Peyer's patch (tissue), 4 donors: Measurements from ENCODE around the gene MASP2. TPM values are rescaled to one million over a fixed set of nuclear protein-coding genes. Genes with fewer than 3 reads are reported as not detected.

Experiments
- DNase-seq, 3 donors: peaks; one replicate each; pipeline ENCODE4 v3.0.0-alpha.2; 2017 to 2019
- H3K27ac ChIP-seq, 4 donors: fragments of 200-600 bp; sonication (generic); one replicate each; pipeline ENCODE4 v1.5.1; 2016 to 2019
- H3K27me3 ChIP-seq, 2 donors: fragments of 200-600 bp; sonication (generic); one replicate each; pipeline ENCODE4 v1.5.1; 2019
- H3K36me3 ChIP-seq, 3 donors: fragments of 200-600 bp; sonication (generic); one replicate each; pipeline ENCODE4 v1.5.1; 2016 to 2019
- H3K4me1 ChIP-seq, 4 donors: fragments of 200-600 bp; sonication (generic); one replicate each; pipeline ENCODE4 v1.5.1; 2016 to 2019
- H3K4me3 ChIP-seq, 4 donors: fragments of 200-600 bp; sonication (generic); 1 replicate in 3 of 4; 2 replicates in 1 of 4; pipeline ENCODE4 v1.5.1; 2016 to 2019; ENCODE audit warnings: mild to moderate bottlenecking in 1 of 4
- H3K9me3 ChIP-seq, 4 donors: fragments of 200-600 bp; sonication (generic); one replicate each; pipeline ENCODE4 v1.5.1; 2016 to 2019; ENCODE audit warnings: mild to moderate bottlenecking in 1 of 4
- CTCF ChIP-seq, 6 experiments: fragments of 450-650 bp in 4 of 6; fragments of 200-600 bp in 2 of 6; sonication (generic) in 1 of 6; IDR thresholded peaks; one replicate each; pipeline ENCODE4 v1.5.1; 2017 to 2019; ENCODE audit warnings: antibody characterized with exemption in 6 of 6, mild to moderate bottlenecking in 3 of 6, moderate library complexity in 1 of 6
- POLR2A ChIP-seq, 2 donors: fragments of 450-650 bp; IDR thresholded peaks; one replicate each; pipeline ENCODE4 v1.5.1; 2017; ENCODE audit warnings: antibody characterized with exemption in 2 of 2, mild to moderate bottlenecking in 2 of 2, moderate library complexity in 2 of 2
- total RNA-seq, 4 donors: library from RNA; depleted of rRNA; stranded (reverse); fragments of >200 nt; gene quantifications; one replicate each; pipeline ENCODE4 v1.1.0, GENCODE V29; 2016

MASP2 gene
- total RNA-seq, 4 donors from 2014 or later: not detected

DNA sequence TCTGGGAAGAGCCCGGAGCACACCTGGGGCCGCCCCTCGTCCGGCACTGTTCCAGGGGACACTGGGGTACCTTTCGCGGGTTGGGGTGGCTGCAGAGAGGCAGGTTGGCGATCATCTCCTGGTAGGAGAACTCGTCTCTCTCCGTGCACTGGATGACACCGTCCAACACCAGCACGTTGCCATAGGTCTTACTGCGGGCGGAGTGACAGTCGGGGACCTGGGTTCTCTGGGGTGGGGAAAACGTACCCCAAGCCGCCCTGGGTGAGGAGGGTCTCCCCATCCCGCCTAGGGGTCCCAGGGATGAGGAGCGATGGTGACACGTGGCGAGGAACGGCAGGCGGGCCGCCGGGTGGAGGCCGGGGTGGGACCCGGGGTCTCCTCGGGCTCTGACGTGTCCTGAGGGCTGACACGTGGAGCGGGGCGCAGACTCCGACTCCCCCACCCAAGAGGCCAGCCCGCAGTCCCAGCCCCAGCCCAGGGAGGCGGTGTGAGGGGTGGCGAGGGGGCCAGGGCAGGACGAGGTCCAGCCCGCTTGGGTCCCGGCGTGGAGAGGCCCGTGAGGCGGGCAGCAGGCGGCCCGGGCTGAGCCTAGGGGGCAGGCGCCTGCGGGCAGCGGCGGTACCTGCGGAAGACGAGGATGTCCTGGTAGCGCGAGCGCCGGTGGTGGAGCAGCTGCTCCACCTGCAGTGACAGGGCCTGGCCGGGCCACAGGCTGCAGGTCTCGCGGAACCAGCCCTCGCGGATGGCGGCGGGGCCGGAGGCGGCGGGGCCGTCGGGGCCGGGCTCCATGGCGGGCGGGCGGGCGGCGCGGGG is 12.3 kb upstream of the MASP2 start:
- Histone ChIP-seq H3K36me3 (peaks cover 0 to 27% (median 0%) of the 10 kb centered on the region in 3 donors), H3K27me3 (no peaks in the 10 kb centered on the region), H3K9me3 (no peaks in the 10 kb centered on the region), H3K27ac (peak overlapping the region in 3 of 4 donors; percentile 18 to 81 (median 64)), H3K4me3 (peak overlapping the region; percentile 90 to 99 (median 94)), H3K4me1 (peaks cover 3 to 17% (median 13%) of the 10 kb centered on the region in 4 donors)
- no peak for TF ChIP-seq POLR2A (IDR thresholded peaks at IDR 0.05)
- no peak for TF ChIP-seq CTCF (IDR thresholded peaks at IDR 0.05)
- peak in 1 of 3 donors; percentile 21 for DNase-seq

- peaks cover 3 to 17% (median 13%) of the 10 kb centered on the region in 4 donors for H3K4me1 ChIP-seq
- no peaks in the 10 kb centered on the region for H3K9me3 ChIP-seq
- peak overlapping the region; percentile 90 to 99 (median 94) for H3K4me3 ChIP-seq
- TF ChIP-seq CTCF (IDR thresholded peaks at IDR 0.05): no peak
- no peak for TF ChIP-seq POLR2A (IDR thresholded peaks at IDR 0.05)
- peaks cover 0 to 25% (median 0%) of the 10 kb centered on the region in 3 donors for H3K36me3 ChIP-seq
- H3K27ac ChIP-seq: peak overlapping the region in 1 of 4 donors; percentile 81
- no peaks in the 10 kb centered on the region for H3K27me3 ChIP-seq
- DNase-seq: no peak
Measured at GRCh38 chr1:11058595-11059154, 11.6 kb upstream of the MASP2 start.

DNA sequence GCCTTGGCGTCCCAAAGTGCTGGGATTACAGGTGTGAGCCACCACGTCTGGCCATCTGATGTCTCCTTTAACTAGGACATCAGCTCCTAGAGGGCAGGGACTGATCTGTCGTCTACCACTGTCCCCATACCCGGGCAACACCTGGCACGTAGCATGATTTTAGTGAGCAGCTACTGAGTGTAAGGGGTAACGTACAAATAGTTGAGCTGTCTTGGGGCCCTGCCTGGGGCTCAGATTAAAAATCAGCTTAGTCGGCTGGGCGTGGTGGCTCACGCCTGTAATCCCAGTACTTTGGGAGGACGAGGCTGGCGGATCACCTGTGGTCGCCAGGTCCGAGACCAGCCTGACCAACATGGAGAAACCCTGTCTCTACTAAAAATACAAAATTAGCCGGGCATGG is 11.0 kb upstream of the MASP2 start:
- peaks cover 0 to 19% (median 0%) of the 10 kb centered on the region in 3 donors for H3K36me3 ChIP-seq
- peaks cover 3 to 17% (median 13%) of the 10 kb centered on the region in 4 donors for H3K4me1 ChIP-seq
- H3K4me3 ChIP-seq: no peak overlapping the region
- no peaks in the 10 kb centered on the region for H3K27me3 ChIP-seq
- H3K9me3 ChIP-seq: no peaks in the 10 kb centered on the region
- H3K27ac ChIP-seq: no peak overlapping the region
- DNase-seq: no peak
- TF ChIP-seq CTCF (IDR thresholded peaks at IDR 0.05): no peak
- no peak for TF ChIP-seq POLR2A (IDR thresholded peaks at IDR 0.05)

- TF ChIP-seq CTCF (IDR thresholded peaks at IDR 0.05) (no peak), POLR2A (IDR thresholded peaks at IDR 0.05) (no peak)
- no peak for DNase-seq
- Histone ChIP-seq H3K36me3 (peaks cover 0 to 19% (median 0%) of the 10 kb centered on the region in 3 donors), H3K27ac (no peak overlapping the region), H3K4me1 (peaks cover 3 to 17% (median 13%) of the 10 kb centered on the region in 4 donors), H3K9me3 (no peaks in the 10 kb centered on the region), H3K27me3 (no peaks in the 10 kb centered on the region), H3K4me3 (no peak overlapping the region)
Measured at GRCh38 chr1:11057477-11057876, 10.4 kb upstream of the MASP2 start.

GRCh38 chr1:11056504-11056903 is 9.5 kb upstream of the MASP2 start:
- Histone ChIP-seq H3K27me3 (no peaks in the 10 kb centered on the region), H3K9me3 (no peaks in the 10 kb centered on the region), H3K4me1 (peaks cover 3 to 17% (median 13%) of the 10 kb centered on the region in 4 donors)

More at GRCh38 chr1:11056504-11056903, 9.5 kb upstream of the MASP2 start:
- DNase-seq: no peak
- TF ChIP-seq CTCF (IDR thresholded peaks at IDR 0.05) (no peak), POLR2A (IDR thresholded peaks at IDR 0.05) (no peak)
- H3K36me3 ChIP-seq: peaks cover 0 to 19% (median 0%) of the 10 kb centered on the region in 3 donors
- H3K27ac ChIP-seq: no peak overlapping the region
- H3K4me3 ChIP-seq: no peak overlapping the region
